ENCODE data around the gene IFIH1. TPM values are rescaled to one million over a fixed set of nuclear protein-coding genes. Genes with fewer than 3 reads are reported as not detected.

Gene IFIH1
- total and polyA plus RNA-seq, 7 donors: 8.8 to 16.0 (median 11.2) TPM

- Histone ChIP-seq H3K36me3 (no peaks in the 10 kb centered on the region), H3K4me3 (no peak overlapping the region), H3K4me1 (peaks cover 0 to 25% (median 14%) of the 10 kb centered on the region in 4 donors), H3K27me3 (no peaks in the 10 kb centered on the region), H3K9me3 (no peaks in the 10 kb centered on the region), H3K27ac (no peak overlapping the region)
- intact Hi-C loops (cut with DNase I): loop anchor here (5.0 kb wide), 1 partner anchor 36 kb away; no protein-coding TSS in a partner anchor
- no peak for DNase-seq
- WGBS, 2 donors: 85 to 91% methylated on average over 2 of the region's 2 CpGs
- TF ChIP-seq POLR2A (IDR thresholded peaks at IDR 0.05) (no peak), POLR2AphosphoS5 (IDR thresholded peaks at IDR 0.05) (no peak), EP300 (IDR thresholded peaks at IDR 0.05) (no peak), CTCF (IDR thresholded peaks at IDR 0.05) (no peak)
Observed at GRCh38 chr2:162258686-162259085, 59.8 kb downstream of the IFIH1 start.

- H3K36me3 ChIP-seq: no peaks in the 10 kb centered on the region
- H3K4me3 ChIP-seq: no peak overlapping the region
- peaks cover 0 to 25% (median 14%) of the 10 kb centered on the region in 4 donors for H3K4me1 ChIP-seq
- no peak for DNase-seq
- H3K27ac ChIP-seq: no peak overlapping the region
- H3K9me3 ChIP-seq: no peaks in the 10 kb centered on the region
- no peaks in the 10 kb centered on the region for H3K27me3 ChIP-seq
- 86 to 91% methylated on average over 4 of the region's 4 CpGs for WGBS, 2 donors
- TF ChIP-seq POLR2A (IDR thresholded peaks at IDR 0.05) (no peak), POLR2AphosphoS5 (IDR thresholded peaks at IDR 0.05) (no peak), CTCF (IDR thresholded peaks at IDR 0.05) (no peak), EP300 (IDR thresholded peaks at IDR 0.05) (no peak)
- intact Hi-C loops (cut with DNase I): loop anchor here (5.0 kb wide), 1 partner anchor 36 kb away; no protein-coding TSS in a partner anchor
Observed at GRCh38 chr2:162258169-162258568, 60.3 kb downstream of the IFIH1 start.

- no peaks in the 10 kb centered on the region for H3K36me3 ChIP-seq
- no peaks in the 10 kb centered on the region for H3K27me3 ChIP-seq
- intact Hi-C loops (cut with DNase I): loop anchor here (5.0 kb wide), 1 partner anchor 35 kb away; no protein-coding TSS in a partner anchor
- DNase-seq: no peak
- WGBS, 2 donors: 36 to 51% methylated on average over 1 of the region's 1 CpG
- TF ChIP-seq CTCF (IDR thresholded peaks at IDR 0.05) (no peak), EP300 (IDR thresholded peaks at IDR 0.05) (no peak), POLR2A (IDR thresholded peaks at IDR 0.05) (no peak), POLR2AphosphoS5 (IDR thresholded peaks at IDR 0.05) (peak in 1 of 4 donors; percentile 5)
- H3K27ac ChIP-seq: peak overlapping the region in 2 of 4 donors; percentile 54 to 70
- no peaks in the 10 kb centered on the region for H3K9me3 ChIP-seq
- H3K4me3 ChIP-seq: no peak overlapping the region
- peaks cover 0 to 25% (median 16%) of the 10 kb centered on the region in 4 donors for H3K4me1 ChIP-seq
Observed at GRCh38 chr2:162257425-162257824, 61.1 kb downstream of the IFIH1 start.

GRCh38 chr2:162256591-162256991 is 61.9 kb downstream of the IFIH1 start:
- 81 to 86% methylated on average over 2 of the region's 2 CpGs for WGBS, 2 donors
- DNase-seq: no peak
- TF ChIP-seq POLR2AphosphoS5 (IDR thresholded peaks at IDR 0.05) (peak in 1 of 4 donors; percentile 25), POLR2A (IDR thresholded peaks at IDR 0.05) (no peak)
- peak overlapping the region in 3 of 4 donors; percentile 36 to 70 (median 54) for H3K27ac ChIP-seq
- intact Hi-C loops (cut with DNase I): loop anchor here (5.0 kb wide), 1 partner anchor 34 kb away; no protein-coding TSS in a partner anchor
- peaks cover 0 to 28% (median 19%) of the 10 kb centered on the region in 4 donors for H3K4me1 ChIP-seq
- H3K27me3 ChIP-seq: no peaks in the 10 kb centered on the region
- H3K9me3 ChIP-seq: no peaks in the 10 kb centered on the region
- no peak overlapping the region for H3K4me3 ChIP-seq
- no peaks in the 10 kb centered on the region for H3K36me3 ChIP-seq

GRCh38 chr2:162254236-162254871 is 64.1 kb downstream of the IFIH1 start:
- intact Hi-C loops (cut with DNase I): no loop called here
- Histone ChIP-seq H3K27me3 (no peaks in the 10 kb centered on the region), H3K4me3 (no peak overlapping the region), H3K4me1 (peaks cover 0 to 28% (median 18%) of the 10 kb centered on the region in 4 donors), H3K36me3 (no peaks in the 10 kb centered on the region), H3K27ac (peak overlapping the region in 1 of 4 donors; percentile 27), H3K9me3 (no peaks in the 10 kb centered on the region)
- WGBS, 2 donors: 59 to 82% methylated on average over 2 of the region's 2 CpGs
- no peak for TF ChIP-seq POLR2AphosphoS5 (IDR thresholded peaks at IDR 0.05)
- TF ChIP-seq CTCF (IDR thresholded peaks at IDR 0.05): no peak
- TF ChIP-seq POLR2A (IDR thresholded peaks at IDR 0.05): no peak
- no peak for TF ChIP-seq EP300 (IDR thresholded peaks at IDR 0.05)
- DNase-seq: no peak
